Panc1 (cell line): Measurements from ENCODE around the gene NCAM2. TPM values are rescaled to one million over a fixed set of nuclear protein-coding genes. Genes with fewer than 3 reads are reported as not detected.

Experiments
- ATAC-seq: fragments of 200-7000 bp; cut with Tn5 transposase; 2 replicates; pipeline ENCODE4 v1.9.1; 2020; ENCODE audit warnings: mild to moderate bottlenecking, moderate library complexity
- BruUV-seq: library from RNA; stranded (reverse); fragments of 400-500 nt; replicated peaks from 2 replicates; lab custom pipeline; 2021; lab: Mats Ljungman, UMichigan
- CTCF ChIA-PET: fragments of 300-600 bp; sonication (Branson Sonifier 250); formaldehyde crosslinking; loops from one replicate; lab custom pipeline; 2022; ENCODE audit warnings: antibody characterized with exemption; lab: Charles Lee
- POLR2A ChIA-PET: fragments of 300-600 bp; sonication (Branson Sonifier 250); formaldehyde crosslinking; loops from one replicate; lab custom pipeline; 2022; ENCODE audit warnings: antibody characterized with exemption; lab: Charles Lee
- DNase-seq: peaks from one replicate; pipeline ENCODE4 v3.0.0-alpha.2; 2010; ENCODE audit warnings: low read depth, low spot score
- H3K27ac ChIP-seq: 2 replicates; pipeline ENCODE4 v1.5.1; 2011; ENCODE audit warnings: mild to moderate bottlenecking, low read length, inconsistent platforms
- H3K27me3 ChIP-seq: fragments of 200-500 bp; sonication (Bioruptor generic); 2 replicates; pipeline ENCODE4 v1.6.0; 2014; ENCODE audit warnings: low read length, inconsistent platforms; ENCODE audit not compliant: control insufficient read depth, insufficient read depth
- H3K36me3 ChIP-seq: fragments of 200-500 bp; sonication (Bioruptor generic); 2 replicates; pipeline ENCODE4 v1.5.1; 2014; ENCODE audit warnings: inconsistent platforms, mild to moderate bottlenecking, low read length, moderate library complexity; ENCODE audit not compliant: control insufficient read depth, insufficient read depth
- H3K4me1 ChIP-seq: 2 replicates; pipeline ENCODE4 v1.5.1; 2011; ENCODE audit warnings: inconsistent platforms, mild to moderate bottlenecking, low read length, moderate library complexity; ENCODE audit not compliant: control insufficient read depth, insufficient read depth
- H3K4me3 ChIP-seq, 2 experiments: 2 replicates each; pipeline ENCODE4 v1.5.1; 2011 to 2012; ENCODE audit warnings: low read depth in 2 of 2, low read length in 2 of 2, mild to moderate bottlenecking in 2 of 2, inconsistent platforms in 1 of 2, moderate library complexity in 1 of 2
- H3K9me3 ChIP-seq: fragments of 200-500 bp; sonication (Bioruptor generic); 2 replicates; pipeline ENCODE4 v1.5.1; 2014; ENCODE audit warnings: low read depth, mild to moderate bottlenecking, inconsistent platforms, low read length, moderate library complexity; ENCODE audit not compliant: control insufficient read depth, insufficient read depth
- CTCF ChIP-seq: fragments of 450-650 bp; IDR thresholded peaks from 2 replicates; pipeline ENCODE4 v1.5.1; 2017; ENCODE audit warnings: mild to moderate bottlenecking
- POLR2AphosphoS5 ChIP-seq: IDR thresholded peaks from 2 replicates; pipeline ENCODE4 v1.6.1; 2012; ENCODE audit warnings: mild to moderate bottlenecking, low read depth, low read length, moderate library complexity
- REST ChIP-seq, 2 experiments: IDR thresholded peaks; 2 replicates each; pipeline ENCODE4 v1.6.1; 2011 to 2012; ENCODE audit warnings: low read depth in 2 of 2, control low read depth in 1 of 2, low read length in 1 of 2, mild to moderate bottlenecking in 1 of 2, moderate library complexity in 1 of 2; ENCODE audit not compliant: insufficient read depth in 1 of 2
- SIN3A ChIP-seq: IDR thresholded peaks from 2 replicates; pipeline ENCODE4 v1.6.1; 2012; ENCODE audit warnings: low read depth, mild to moderate bottlenecking, low read length, moderate library complexity, borderline replicate concordance; ENCODE audit not compliant: insufficient read depth
- TCF7L2 ChIP-seq: IDR thresholded peaks from 2 replicates; pipeline ENCODE4 v1.6.1; 2011; ENCODE audit warnings: mild to moderate bottlenecking, low read depth, low read length, inconsistent platforms
- in situ Hi-C: cut with HindIII; loops from 2 replicates; pipeline ENCODE4 v1.10.0; 2016; ENCODE audit warnings: low sequenced_read_pairs, low pct_unique_long_range_greater_than_20kb
- intact Hi-C: fragments of 100-400 bp; cut with micrococcal nuclease; formaldehyde crosslinking; loops from one replicate; pipeline ENCODE4 v1.10.0; 2022; ENCODE audit not compliant: unreplicated experiment
- total RNA-seq: library from RNA; stranded (reverse); gene quantifications from one replicate; pipeline ENCODE4 v1.2.1, GENCODE V29; 2021; ENCODE audit not compliant: unreplicated experiment

The NCAM2 gene
- total RNA-seq, 1 experiment from 2014 or later = 2.2 TPM

GRCh38 chr21:21030311-21030710, 32.1 kb downstream of the NCAM2 start:
- CTCF ChIA-PET = no interaction called here
- POLR2A ChIA-PET = no interaction called here
- intact Hi-C loops (no loop called here), in situ Hi-C loops (no loop called here)
- no TSS peak for BruUV-seq
- DNase-seq = no peak
- H3K4me3 ChIP-seq = no peak overlapping the region
- no peaks in the 10 kb centered on the region for H3K36me3 ChIP-seq
- H3K4me1 ChIP-seq = no peaks in the 10 kb centered on the region
- H3K27me3 ChIP-seq = no peaks in the 10 kb centered on the region
- no peaks in the 10 kb centered on the region for H3K9me3 ChIP-seq
- H3K27ac ChIP-seq = no peak overlapping the region
- no peak for TF ChIP-seq SIN3A
- TF ChIP-seq TCF7L2 = no peak
- TF ChIP-seq POLR2AphosphoS5 = no peak
- TF ChIP-seq REST (IDR thresholded peaks at IDR 0.05; ENCODE audit: insufficient read depth in 1 of 2, low read depth in 2 of 2, low read length in 1 of 2) = no peak
- TF ChIP-seq CTCF = no peak
- no peak for ATAC-seq

GRCh38 chr21:21034036-21034435, 35.8 kb downstream of the NCAM2 start:
- POLR2A ChIA-PET = no interaction called here
- Histone ChIP-seq H3K4me1 (no peaks in the 10 kb centered on the region), H3K4me3 (no peak overlapping the region), H3K27me3 (no peaks in the 10 kb centered on the region), H3K9me3 (no peaks in the 10 kb centered on the region), H3K36me3 (no peaks in the 10 kb centered on the region), H3K27ac (no peak overlapping the region)
- BruUV-seq = no TSS peak
- ATAC-seq = no peak
- CTCF ChIA-PET = no interaction called here
- TF ChIP-seq TCF7L2 (no peak), SIN3A (no peak), REST (IDR thresholded peaks at IDR 0.05; ENCODE audit: insufficient read depth in 1 of 2, low read depth in 2 of 2, low read length in 1 of 2) (no peak), CTCF (no peak), POLR2AphosphoS5 (no peak)
- in situ Hi-C loops = no loop called here
- no peak for DNase-seq
- intact Hi-C loops = no loop called here
